K562 treated with DMSO at 1 percent for 4 hours (cell line): Measurements from ENCODE around the gene RRP8. TPM values are rescaled to one million over a fixed set of nuclear protein-coding genes. Genes with fewer than 3 reads are reported as not detected.

Source experiments
- total RNA-seq: library from RNA; unstranded; fragments of 300-600 nt; gene quantifications from 2 replicates; pipeline ENCODE4 v1.2.3, GENCODE V29; 2022; ENCODE audit not compliant: insufficient read depth

Gene RRP8
- 10.7 and 15.2 TPM in 2 replicates for total RNA-seq

GRCh38 chr11:6603287-6604080 lies at the start of gene RRP8, which contains the start of gene ILK:
Gene RRP8, minus strand, starts transcription at chr11:6603616. Its CDS starts 114 bp downstream, at chr11:6603502.
Gene ILK, plus strand, starts transcription at chr11:6603774. Its CDS starts 498 bp downstream, at chr11:6604272.

GRCh38 chr11:6619004-6619745 lies 15.8 kb upstream of the RRP8 start, which contains the start of gene TPP1:
Gene TPP1, minus strand, starts transcription at chr11:6619422. Its CDS starts 22 bp downstream, at chr11:6619400.

GRCh38 chr11:6612213-6613041 lies 9.0 kb upstream of the RRP8 start, which contains the start of gene TAF10:
Gene TAF10, minus strand, starts transcription at chr11:6612216. Its CDS starts 27 bp downstream, at chr11:6612189.

Other genes with a start within 250 kb of the RRP8 start
- gene SMPD1, start 213.1 kb downstream of the RRP8 start, total RNA-seq = 28.6 and 35.2 TPM in 2 replicates
- gene APBB1, start 184.5 kb downstream of the RRP8 start, total RNA-seq = 1.3 and 1.5 TPM in 2 replicates
- 1.7 and 3.1 TPM in 2 replicates for gene HPX, start 162.6 kb downstream of the RRP8 start, total RNA-seq
- gene TRIM3, start 129.7 kb downstream of the RRP8 start, total RNA-seq = 6.6 and 9.5 TPM in 2 replicates
- 37.9 and 40.8 TPM in 2 replicates for gene ARFIP2, start 122.3 kb downstream of the RRP8 start, total RNA-seq
- gene TIMM10B, start 122.1 kb downstream of the RRP8 start, total RNA-seq = 14.6 and 18.5 TPM in 2 replicates
- 7.1 and 11.1 TPM in 2 replicates for gene DNHD1, start 106.3 kb downstream of the RRP8 start, total RNA-seq
- gene ILK, start 158 bp upstream of the RRP8 start, total RNA-seq = 108 and 115 TPM in 2 replicates
- 81.9 and 99.0 TPM in 2 replicates for gene TAF10, start 8.6 kb upstream of the RRP8 start, total RNA-seq
- 122 and 151 TPM in 2 replicates for gene TPP1, start 15.8 kb upstream of the RRP8 start, total RNA-seq
- 0.23 and 0.38 TPM in 2 replicates for gene DCHS1, start 52.2 kb upstream of the RRP8 start, total RNA-seq
- gene MRPL17, start 79.7 kb upstream of the RRP8 start, total RNA-seq = 35.8 and 45.4 TPM in 2 replicates
- 0.49 TPM in 1 of 2 replicates, not detected in the other for gene OR2AG2, start 168.4 kb upstream of the RRP8 start, total RNA-seq
- not detected in 2 replicates for gene OR2AG1, start 179.4 kb upstream of the RRP8 start, total RNA-seq
- gene OR6A2, start 196.1 kb upstream of the RRP8 start, total RNA-seq = not detected in 2 replicates
- not detected in 2 replicates for gene OR10A5, start 242.1 kb upstream of the RRP8 start, total RNA-seq